H9 (cell line): ENCODE measurements around the gene CEBPG. TPM values are rescaled to one million over a fixed set of nuclear protein-coding genes. Genes with fewer than 3 reads are reported as not detected.

Experiments
- DNase-seq: peaks from one replicate; pipeline ENCODE4 v3.0.0-alpha.2; 2017
- H2AFZ ChIP-seq: one replicate; pipeline ENCODE4 v1.6.1; 2013; ENCODE audit warnings: mild to moderate bottlenecking, low read length, control low read depth, moderate library complexity
- H2AK5ac ChIP-seq: 2 replicates; pipeline ENCODE4 v1.6.1; 2013; ENCODE audit warnings: low read length, control low read depth, mixed read lengths; ENCODE audit not compliant: insufficient read length
- H2BK120ac ChIP-seq: one replicate; pipeline ENCODE4 v1.6.1; 2013; ENCODE audit warnings: low read depth, mild to moderate bottlenecking, low read length, control low read depth, inconsistent platforms; ENCODE audit not compliant: poor library complexity, severe bottlenecking
- H2BK12ac ChIP-seq: 2 replicates; pipeline ENCODE4 v1.6.1; 2013; ENCODE audit warnings: low read length, control low read depth, mixed read lengths, low read depth; ENCODE audit not compliant: insufficient read length
- H2BK15ac ChIP-seq: 2 replicates; pipeline ENCODE4 v1.6.1; 2013; ENCODE audit warnings: low read depth, low read length, control low read depth
- H2BK20ac ChIP-seq: one replicate; pipeline ENCODE4 v1.6.1; 2013; ENCODE audit warnings: low read depth, mild to moderate bottlenecking, low read length, control low read depth, inconsistent platforms; ENCODE audit not compliant: poor library complexity, severe bottlenecking
- H2BK5ac ChIP-seq: 2 replicates; pipeline ENCODE4 v1.6.1; 2013; ENCODE audit warnings: low read length, control low read depth, mixed read lengths; ENCODE audit not compliant: insufficient read length
- H3K14ac ChIP-seq: 2 replicates; pipeline ENCODE4 v1.6.1; 2013; ENCODE audit warnings: low read length, control low read depth; ENCODE audit not compliant: insufficient read depth
- H3K18ac ChIP-seq: 2 replicates; pipeline ENCODE4 v1.6.1; 2013; ENCODE audit warnings: low read depth, mild to moderate bottlenecking, mixed read lengths, low read length, control low read depth; ENCODE audit not compliant: insufficient read length
- H3K23ac ChIP-seq: 2 replicates; pipeline ENCODE4 v1.6.1; 2013; ENCODE audit warnings: low read length, control low read depth, mixed read lengths, low read depth; ENCODE audit not compliant: insufficient read length
- H3K23me2 ChIP-seq: 2 replicates; pipeline ENCODE4 v1.6.1; 2013; ENCODE audit warnings: low read depth, mild to moderate bottlenecking, mixed read lengths, low read length, control low read depth; ENCODE audit not compliant: insufficient read length, poor library complexity, severe bottlenecking
- H3K27ac ChIP-seq: 2 replicates; pipeline ENCODE4 v1.5.1; 2013; ENCODE audit warnings: low read length, control low read depth, mixed read lengths, low read depth; ENCODE audit not compliant: insufficient read length
- H3K27me3 ChIP-seq: 2 replicates; pipeline ENCODE4 v1.6.1; 2013; ENCODE audit warnings: low read length, control low read depth, inconsistent platforms; ENCODE audit not compliant: insufficient read depth
- H3K4ac ChIP-seq: 2 replicates; pipeline ENCODE4 v1.6.1; 2013; ENCODE audit warnings: low read depth, mild to moderate bottlenecking, control low read depth, inconsistent platforms, low read length, moderate library complexity
- H3K4me1 ChIP-seq: 2 replicates; pipeline ENCODE4 v1.6.1; 2013; ENCODE audit warnings: low read length, control low read depth, inconsistent platforms; ENCODE audit not compliant: insufficient read depth
- H3K4me2 ChIP-seq: 2 replicates; pipeline ENCODE4 v1.6.1; 2013; ENCODE audit warnings: low read length, control low read depth, mixed read lengths; ENCODE audit not compliant: insufficient read length, insufficient read depth
- H3K56ac ChIP-seq: 2 replicates; pipeline ENCODE4 v1.6.1; 2013; ENCODE audit warnings: low read depth, mild to moderate bottlenecking, mixed read lengths, low read length, control low read depth; ENCODE audit not compliant: insufficient read length
- H3K79me1 ChIP-seq: 2 replicates; pipeline ENCODE4 v1.6.1; 2013; ENCODE audit warnings: low read depth, mild to moderate bottlenecking, moderate library complexity, low read length, control low read depth, inconsistent platforms; ENCODE audit not compliant: insufficient read depth, poor library complexity, severe bottlenecking
- H3K79me2 ChIP-seq: 2 replicates; pipeline ENCODE4 v1.6.1; 2013; ENCODE audit warnings: low read length, control low read depth, inconsistent platforms; ENCODE audit not compliant: insufficient read depth
- H3K9ac ChIP-seq: 2 replicates; pipeline ENCODE4 v1.6.1; 2013; ENCODE audit warnings: low read length, control low read depth, mixed read lengths; ENCODE audit not compliant: insufficient read length; ENCODE audit errors: extremely low read depth
- H3K9me3 ChIP-seq: one replicate; pipeline ENCODE4 v1.6.1; 2013; ENCODE audit warnings: low read depth, low read length, inconsistent platforms; ENCODE audit not compliant: control insufficient read depth
- H3T11ph ChIP-seq: one replicate; pipeline ENCODE4 v1.6.1; 2013; ENCODE audit warnings: mild to moderate bottlenecking, low read length, control low read depth, inconsistent platforms
- H4K20me1 ChIP-seq: one replicate; pipeline ENCODE4 v1.6.1; 2013; ENCODE audit not compliant: control insufficient read depth, insufficient read length, insufficient read depth
- H4K5ac ChIP-seq: 2 replicates; pipeline ENCODE4 v1.6.1; 2013; ENCODE audit warnings: low read depth, mild to moderate bottlenecking, mixed read lengths, low read length, control low read depth; ENCODE audit not compliant: insufficient read length
- H4K8ac ChIP-seq: replicated peaks from 2 replicates; pipeline ENCODE4 v1.6.1; 2013; ENCODE audit warnings: low read length, control low read depth, mixed read lengths, low read depth; ENCODE audit not compliant: insufficient read length
- H4K91ac ChIP-seq: 2 replicates; pipeline ENCODE4 v1.6.1; 2013; ENCODE audit warnings: low read depth, mild to moderate bottlenecking, moderate library complexity, mixed read lengths, low read length, control low read depth; ENCODE audit not compliant: insufficient read length
- H3K27ac Mint-ChIP-seq, 3 experiments: 2 replicates in 2 of 3; 3 replicates in 1 of 3; pipeline ENCODE4 v1.8.0; 2020 to 2021; ENCODE audit warnings: mixed read lengths in 3 of 3, mild to moderate bottlenecking in 1 of 3, moderate library complexity in 1 of 3
- H3K27me3 Mint-ChIP-seq: 2 replicates; pipeline ENCODE4 v1.8.0; 2021; ENCODE audit warnings: low read depth, mild to moderate bottlenecking, moderate library complexity, mixed read lengths
- H3K36me3 Mint-ChIP-seq, 3 experiments: 2 replicates in 2 of 3; 3 replicates in 1 of 3; pipeline ENCODE4 v1.8.0; 2020 to 2021; ENCODE audit warnings: low read depth in 3 of 3, mixed read lengths in 3 of 3; ENCODE audit not compliant: insufficient read depth in 1 of 3
- H3K4me1 Mint-ChIP-seq, 2 experiments: 2 replicates each; pipeline ENCODE4 v1.8.0; 2020; ENCODE audit warnings: mixed read lengths in 2 of 2
- H3K4me3 Mint-ChIP-seq, 2 experiments: 2 replicates in 1 of 2; 3 replicates in 1 of 2; pipeline ENCODE4 v1.8.0; 2020 to 2021; ENCODE audit warnings: mild to moderate bottlenecking in 2 of 2, mixed read lengths in 2 of 2, moderate library complexity in 1 of 2
- H3K9me3 Mint-ChIP-seq, 2 experiments: 2 replicates in 1 of 2; 3 replicates in 1 of 2; pipeline ENCODE4 v1.8.0; 2020; ENCODE audit warnings: mild to moderate bottlenecking in 2 of 2, mixed read lengths in 2 of 2, moderate library complexity in 1 of 2
- CTCF ChIP-seq: fragments of 200-600 bp; sonication (generic); conservative IDR thresholded peaks from 3 replicates; pipeline ENCODE4 v1.8.0; 2021; ENCODE audit warnings: antibody characterized with exemption, mild to moderate bottlenecking
- WGBS: extraction: QIAGEN DNeasy Blood & Tissue Kit; methylation state at CpG from one replicate; pipeline ENCODE4 v1.1.7; 2013; ENCODE audit warnings: missing lambda C conversion rate, low lambda C conversion rate, mixed read lengths; ENCODE audit not compliant: insufficient read length; ENCODE audit errors: extremely low coverage; 5-methylcytosine and 5-hydroxymethylcytosine counted together
- total RNA-seq: library from RNA; stranded (reverse); gene quantifications from 2 replicates; pipeline ENCODE4 v1.2.1, GENCODE V29; 2021

Gene CEBPG
- total RNA-seq, 1 experiment from 2014 or later: 33.7 TPM

GRCh38 chr19:33329736-33330135 lies 43.8 kb upstream of the CEBPG start:
- H3K27ac Mint-ChIP-seq: no peak overlapping the region
- no peaks in the 10 kb centered on the region for H3K4me1 ChIP-seq
- H2BK120ac ChIP-seq: no peak overlapping the region
- peaks cover 0 to 3% of the 10 kb centered on the region in 2 experiments; a peak in 2 of 4 replicates for H3K4me1 Mint-ChIP-seq
- H2BK5ac ChIP-seq: no peak overlapping the region
- H2AFZ ChIP-seq: no peak overlapping the region
- no peak overlapping the region for H2BK12ac ChIP-seq
- no peak overlapping the region for H4K91ac ChIP-seq
- H3K23me2 ChIP-seq: no peaks in the 10 kb centered on the region
- no peaks in the 10 kb centered on the region for H3K27me3 Mint-ChIP-seq
- no peak overlapping the region for H3K56ac ChIP-seq
- peaks cover 0 to 3% of the 10 kb centered on the region in 2 experiments; a peak in 1 of 5 replicates for H3K9me3 Mint-ChIP-seq
- no peak overlapping the region for H3K9ac ChIP-seq
- H3K36me3 Mint-ChIP-seq: no peaks in the 10 kb centered on the region; a peak in 1 of 7 replicates
- H2BK20ac ChIP-seq: no peak overlapping the region
- H3K27me3 ChIP-seq: no peaks in the 10 kb centered on the region
- H2BK15ac ChIP-seq: no peak overlapping the region
- no peaks in the 10 kb centered on the region for H3K79me2 ChIP-seq
- no peak overlapping the region for H3K14ac ChIP-seq
- no peak for TF ChIP-seq CTCF
- H3K23ac ChIP-seq: no peak overlapping the region
- no peaks in the 10 kb centered on the region for H3K79me1 ChIP-seq
- DNase-seq: no peak
- no peak overlapping the region for H3K18ac ChIP-seq
- no peak overlapping the region for H3K4me3 Mint-ChIP-seq
- H3K9me3 ChIP-seq: no peaks in the 10 kb centered on the region
- H4K8ac ChIP-seq: no peak overlapping the region
- H3K4me2 ChIP-seq: no peak overlapping the region
- no peak overlapping the region for H3K27ac ChIP-seq
- H4K20me1 ChIP-seq: no peaks in the 10 kb centered on the region
- H3K4ac ChIP-seq: no peak overlapping the region
- no CpG with 5 or more reads among the region's 4 CpGs for WGBS
- H2AK5ac ChIP-seq: no peak overlapping the region
- H4K5ac ChIP-seq: no peak overlapping the region
- H3T11ph ChIP-seq: no peak overlapping the region
